Subcutaneous abdominal adipose tissue (tissue), 5 donors: ENCODE data around the gene JAKMIP1.

Experiments used
- H3K27ac ChIP-seq: one replicate; pipeline ENCODE4 v1.7.0; 2013; ENCODE audit warnings: low read depth, mild to moderate bottlenecking, inconsistent platforms, low read length, moderate library complexity
- H3K27me3 ChIP-seq, 5 donors: one replicate each; pipeline ENCODE4 v1.7.0; 2013; ENCODE audit warnings: low read length in 5 of 5, inconsistent platforms in 1 of 5; ENCODE audit not compliant: control insufficient read depth in 5 of 5, insufficient read depth in 4 of 5
- H3K36me3 ChIP-seq, 5 donors: one replicate each; pipeline ENCODE4 v1.7.0; 2013; ENCODE audit warnings: low read length in 5 of 5; ENCODE audit not compliant: control insufficient read depth in 5 of 5, insufficient read depth in 5 of 5
- H3K4me1 ChIP-seq, 5 donors: one replicate each; pipeline ENCODE4 v1.7.0; 2013; ENCODE audit warnings: low read length in 5 of 5, mild to moderate bottlenecking in 3 of 5, moderate library complexity in 1 of 5; ENCODE audit not compliant: control insufficient read depth in 5 of 5, insufficient read depth in 5 of 5
- H3K4me3 ChIP-seq, 5 donors: one replicate each; pipeline ENCODE4 v1.7.0; 2013; ENCODE audit warnings: low read length in 5 of 5, low read depth in 1 of 5
- H3K9ac ChIP-seq, 5 donors: one replicate each; pipeline ENCODE4 v1.7.0; 2013; ENCODE audit warnings: low read length in 5 of 5, mild to moderate bottlenecking in 4 of 5, moderate library complexity in 3 of 5
- H3K9me3 ChIP-seq, 5 donors: one replicate each; pipeline ENCODE4 v1.7.0; 2013; ENCODE audit warnings: low read length in 5 of 5; ENCODE audit not compliant: control insufficient read depth in 5 of 5
- donor health status: healthy.
- donor health status: healthy.
- donor health status: healthy.
- donor health status: healthy.
- donor health status: healthy.

Gene JAKMIP1

GRCh38 chr4:6071959-6072720, 128.2 kb downstream of the JAKMIP1 start:
- Histone ChIP-seq H3K27ac (no peak overlapping the region), H3K4me3 (no peak overlapping the region), H3K36me3 (no peaks in the 10 kb centered on the region), H3K9me3 (no peaks in the 10 kb centered on the region), H3K4me1 (no peaks in the 10 kb centered on the region), H3K9ac (no peak overlapping the region), H3K27me3 (peaks cover 2 to 21% (median 18%) of the 10 kb centered on the region in 5 donors)

DNA sequence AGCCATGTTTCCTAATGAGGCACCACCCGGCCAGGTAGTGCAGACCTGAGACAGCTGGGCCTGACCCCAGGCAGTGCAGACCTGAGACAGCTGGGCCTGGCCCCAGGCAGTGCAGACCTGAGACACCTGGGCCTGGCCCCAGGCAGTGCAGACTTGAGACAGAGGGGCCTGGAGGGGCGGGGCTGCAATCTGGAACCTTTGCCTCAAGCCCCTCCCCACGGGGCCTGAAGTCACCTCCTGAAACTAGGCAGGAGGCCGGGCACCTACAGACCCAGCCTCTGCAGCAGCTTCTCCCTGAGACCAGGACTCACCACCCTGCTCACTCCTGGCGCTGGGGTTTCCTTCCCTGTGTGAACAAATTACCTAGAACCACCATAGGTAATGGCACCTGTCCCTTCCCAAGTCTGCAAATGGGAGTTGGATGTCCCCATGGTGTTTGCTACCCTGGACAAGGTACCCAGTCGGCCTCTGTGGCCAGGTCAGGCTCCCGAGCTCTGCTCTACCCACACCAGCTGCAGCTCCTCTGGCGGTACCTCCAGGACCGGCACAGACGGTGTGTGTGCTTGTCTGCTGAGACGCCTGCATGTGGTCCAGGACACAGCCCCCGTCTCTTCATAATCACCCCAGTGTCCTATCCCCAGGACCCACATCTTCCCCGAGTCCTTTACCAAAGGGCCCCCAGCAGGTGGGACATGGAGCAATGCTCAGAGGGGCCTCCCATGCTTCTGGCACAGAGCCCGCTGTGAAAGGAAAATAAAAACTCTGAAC, 129.0 kb downstream of the JAKMIP1 start:
- H3K27me3 ChIP-seq, result peaks cover 2 to 21% (median 18%) of the 10 kb centered on the region in 5 donors
- no peak overlapping the region for H3K27ac ChIP-seq

GRCh38 chr4:6069845-6070709, 130.3 kb downstream of the JAKMIP1 start:
- Histone ChIP-seq H3K9ac (no peak overlapping the region), H3K27ac (no peak overlapping the region)

More for the DNA sequence above, 129.0 kb downstream of the JAKMIP1 start:
- H3K4me1 ChIP-seq, result no peaks in the 10 kb centered on the region
- no peak overlapping the region for H3K4me3 ChIP-seq
- no peak overlapping the region for H3K9ac ChIP-seq
- H3K9me3 ChIP-seq, result no peaks in the 10 kb centered on the region
- no peaks in the 10 kb centered on the region for H3K36me3 ChIP-seq

GRCh38 chr4:6068986-6069385, 131.4 kb downstream of the JAKMIP1 start:
- Histone ChIP-seq H3K4me1 (no peaks in the 10 kb centered on the region), H3K9me3 (no peaks in the 10 kb centered on the region), H3K27ac (no peak overlapping the region), H3K27me3 (peaks cover 2 to 25% (median 18%) of the 10 kb centered on the region in 5 donors), H3K4me3 (no peak overlapping the region), H3K9ac (no peak overlapping the region), H3K36me3 (no peaks in the 10 kb centered on the region)

More at GRCh38 chr4:6069845-6070709, 130.3 kb downstream of the JAKMIP1 start:
- H3K36me3 ChIP-seq, result no peaks in the 10 kb centered on the region
- peaks cover 2 to 21% (median 18%) of the 10 kb centered on the region in 5 donors for H3K27me3 ChIP-seq
- no peak overlapping the region for H3K4me3 ChIP-seq
- H3K9me3 ChIP-seq, result no peaks in the 10 kb centered on the region
- H3K4me1 ChIP-seq, result no peaks in the 10 kb centered on the region

GRCh38 chr4:6065934-6066590, 134.3 kb downstream of the JAKMIP1 start:
- H3K9ac ChIP-seq, result no peak overlapping the region
- no peak overlapping the region for H3K4me3 ChIP-seq
- H3K27me3 ChIP-seq, result peaks cover 2 to 22% (median 15%) of the 10 kb centered on the region in 5 donors
- no peak overlapping the region for H3K27ac ChIP-seq
- peaks cover 0 to 2% (median 0%) of the 10 kb centered on the region in 5 donors for H3K4me1 ChIP-seq
- no peaks in the 10 kb centered on the region for H3K36me3 ChIP-seq
- H3K9me3 ChIP-seq, result peaks cover 0 to 3% (median 0%) of the 10 kb centered on the region in 5 donors

DNA sequence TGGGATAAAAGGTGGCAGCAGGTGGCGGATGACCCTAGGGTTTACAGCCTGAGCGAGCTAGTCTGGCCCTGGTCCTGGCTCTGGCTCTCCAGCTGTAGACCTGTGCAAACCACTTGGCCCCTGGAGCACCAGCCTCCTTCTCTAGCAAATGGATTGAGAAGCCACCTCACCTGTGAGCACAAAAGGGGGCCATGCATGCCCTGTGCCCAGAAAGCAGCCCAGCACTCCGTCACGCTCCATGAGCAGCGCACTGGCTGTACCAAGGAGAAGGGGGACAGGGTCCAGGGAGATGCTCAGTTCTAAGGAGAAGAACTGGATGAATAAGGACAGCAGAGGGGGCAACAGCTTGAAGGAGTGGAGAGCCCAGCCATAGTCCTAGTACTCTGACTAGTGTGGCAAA, 135.2 kb downstream of the JAKMIP1 start:
- no peak overlapping the region for H3K9ac ChIP-seq
- H3K27ac ChIP-seq, result no peak overlapping the region
- H3K4me1 ChIP-seq, result peaks cover 0 to 2% (median 0%) of the 10 kb centered on the region in 5 donors
- H3K4me3 ChIP-seq, result no peak overlapping the region
- H3K9me3 ChIP-seq, result peaks cover 2 to 6% (median 4%) of the 10 kb centered on the region in 5 donors
- peaks cover 0 to 20% (median 11%) of the 10 kb centered on the region in 5 donors for H3K27me3 ChIP-seq
- H3K36me3 ChIP-seq, result no peaks in the 10 kb centered on the region

GRCh38 chr4:6064383-6064782, 136.0 kb downstream of the JAKMIP1 start:
- Histone ChIP-seq H3K36me3 (no peaks in the 10 kb centered on the region), H3K9ac (no peak overlapping the region), H3K9me3 (peaks cover 4 to 14% (median 12%) of the 10 kb centered on the region in 5 donors), H3K4me3 (no peak overlapping the region), H3K4me1 (peaks cover 0 to 2% (median 0%) of the 10 kb centered on the region in 5 donors), H3K27me3 (peaks cover 0 to 16% (median 7%) of the 10 kb centered on the region in 5 donors), H3K27ac (no peak overlapping the region)

DNA sequence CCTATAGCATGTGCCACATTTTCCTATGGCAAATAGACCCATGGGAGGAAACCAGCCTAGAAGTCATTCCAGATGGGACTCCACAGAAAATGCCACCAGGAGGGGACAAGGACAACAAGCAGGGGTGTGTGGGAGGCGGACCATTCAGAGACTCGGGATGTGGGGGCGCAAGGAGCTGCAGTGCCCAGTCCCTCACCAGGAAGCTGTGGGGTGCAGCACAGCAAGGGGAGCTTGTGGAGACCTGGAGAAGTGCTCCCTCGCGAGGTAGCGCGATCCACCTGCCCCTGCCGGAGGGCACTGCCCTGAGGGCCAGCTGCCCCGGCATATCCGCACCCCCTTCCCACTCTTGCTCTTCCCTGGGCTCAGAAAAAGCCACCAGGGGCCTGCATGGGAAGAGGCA, 136.7 kb downstream of the JAKMIP1 start:
- H3K4me3 ChIP-seq, result no peak overlapping the region
- H3K4me1 ChIP-seq, result peaks cover 0 to 2% (median 0%) of the 10 kb centered on the region in 5 donors
- H3K27ac ChIP-seq, result no peak overlapping the region
- no peaks in the 10 kb centered on the region for H3K36me3 ChIP-seq
- no peak overlapping the region for H3K9ac ChIP-seq
- peaks cover 0 to 16% (median 7%) of the 10 kb centered on the region in 5 donors for H3K27me3 ChIP-seq
- peaks cover 10 to 21% (median 19%) of the 10 kb centered on the region in 5 donors for H3K9me3 ChIP-seq

DNA sequence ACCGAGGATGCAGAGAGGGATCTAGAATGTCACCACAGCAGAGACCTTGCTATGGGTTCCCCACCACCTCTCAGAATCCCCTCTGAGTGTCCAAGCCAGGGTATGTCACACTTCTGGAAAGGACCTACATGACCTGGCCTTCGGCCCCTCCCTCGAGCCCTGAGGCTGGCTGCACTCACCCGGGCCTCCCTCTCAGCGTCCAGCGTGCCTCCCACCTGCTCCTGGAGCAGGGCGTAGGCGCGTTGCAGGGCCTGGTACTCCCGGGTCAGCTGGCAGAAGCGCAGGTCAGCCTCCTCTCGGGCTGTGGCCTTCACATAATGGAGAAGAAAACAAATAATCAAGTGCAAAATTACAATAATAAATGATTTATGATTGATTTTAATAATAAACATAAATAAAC, 138.2 kb downstream of the JAKMIP1 start:
- peaks cover 0 to 7% (median 5%) of the 10 kb centered on the region in 5 donors for H3K27me3 ChIP-seq
- H3K9me3 ChIP-seq, result peaks cover 15 to 36% (median 34%) of the 10 kb centered on the region in 5 donors
- H3K9ac ChIP-seq, result no peak overlapping the region
- no peak overlapping the region for H3K27ac ChIP-seq
- H3K36me3 ChIP-seq, result no peaks in the 10 kb centered on the region
- H3K4me3 ChIP-seq, result no peak overlapping the region
- H3K4me1 ChIP-seq, result peaks cover 0 to 2% (median 0%) of the 10 kb centered on the region in 5 donors
